Activated CD8-positive, alpha-beta memory T cell treated with anti-CD3 and anti-CD28 coated beads for 1 hour (primary cell): ENCODE measurements around the gene BCAT1.

ENCODE experiments used
- DNase-seq, 2 donors: peaks; one replicate each; pipeline ENCODE4 v3.0.0-alpha.2; 2020; ENCODE audit warnings: low read depth in 1 of 2; ENCODE audit errors: extremely low read depth in 1 of 2

The BCAT1 gene

DNA sequence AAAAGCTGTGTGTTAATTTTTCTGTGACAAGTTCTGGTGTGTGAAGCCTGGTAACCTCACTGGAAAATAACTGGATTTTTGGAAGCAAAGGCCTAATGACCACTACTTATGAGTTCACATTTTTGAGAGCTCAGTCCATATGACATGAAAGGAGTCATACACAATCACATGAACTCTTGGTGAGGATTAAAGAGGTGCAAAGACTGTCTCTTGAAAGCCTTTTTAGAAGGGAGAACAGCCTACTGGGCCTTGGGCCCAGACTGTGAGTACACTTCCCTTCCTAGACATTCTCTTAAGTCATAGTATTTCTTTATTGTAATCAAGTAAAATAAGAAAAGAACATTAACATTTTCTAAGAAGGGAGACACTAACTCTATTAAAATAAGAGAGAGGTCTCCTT, 176.1 kb downstream of the BCAT1 start:
- no peak for DNase-seq

DNA sequence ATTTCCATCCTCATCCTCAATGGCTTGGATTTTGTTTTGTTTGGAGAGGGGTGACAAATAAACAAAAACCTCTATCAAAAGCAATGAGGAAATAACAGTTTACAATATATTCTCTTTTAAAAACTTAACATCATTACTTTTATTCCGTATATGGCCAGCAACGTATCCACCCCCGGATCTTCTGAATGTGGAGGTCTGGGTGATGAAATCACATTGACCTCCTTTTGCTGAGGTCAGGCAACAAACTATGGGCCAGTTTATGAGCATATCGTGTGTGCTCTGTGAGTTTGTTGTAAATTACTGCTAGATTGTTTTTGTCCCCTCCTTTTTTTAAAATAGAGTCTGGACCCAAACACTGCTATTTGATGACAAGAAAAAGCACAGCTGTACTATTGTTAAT, 178.1 kb downstream of the BCAT1 start:
- DNase-seq: no peak

DNA sequence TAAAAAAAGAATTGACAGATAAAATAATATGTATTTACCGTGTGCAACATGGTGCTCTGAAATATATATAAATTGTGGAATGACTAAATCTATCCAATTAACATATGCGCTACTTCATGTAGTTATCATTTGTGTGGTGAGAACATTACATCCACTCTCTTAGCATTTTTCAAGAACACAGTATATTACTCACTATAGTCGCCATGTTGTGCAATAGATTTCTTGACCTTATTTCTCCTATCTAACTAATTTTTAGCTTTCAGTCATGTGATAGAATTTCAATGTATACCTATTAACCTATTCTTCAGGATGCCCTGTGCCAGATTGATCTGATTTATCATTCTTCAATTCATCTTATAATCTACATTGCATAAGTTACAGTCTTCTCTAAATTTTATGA, 178.6 kb downstream of the BCAT1 start:
- DNase-seq: no peak

DNA sequence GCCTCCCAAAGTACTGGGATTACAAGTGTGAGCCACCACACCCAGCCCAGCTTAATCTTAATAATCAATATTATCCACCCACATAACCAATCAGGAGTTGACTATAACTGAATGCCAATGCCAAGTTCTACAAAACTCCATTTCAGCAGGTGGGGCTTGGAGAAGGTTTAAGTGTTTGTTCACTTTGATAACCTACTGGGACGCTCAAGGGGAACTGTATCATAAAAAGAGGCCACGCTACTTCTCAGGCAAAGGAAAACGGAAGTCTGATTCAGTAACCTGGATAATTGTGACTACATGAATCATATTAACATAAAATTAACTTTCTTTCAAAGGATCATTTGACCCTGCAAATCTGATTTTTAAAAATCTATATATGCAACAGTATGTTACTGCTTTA, 179.2 kb downstream of the BCAT1 start:
- DNase-seq: no peak

DNA sequence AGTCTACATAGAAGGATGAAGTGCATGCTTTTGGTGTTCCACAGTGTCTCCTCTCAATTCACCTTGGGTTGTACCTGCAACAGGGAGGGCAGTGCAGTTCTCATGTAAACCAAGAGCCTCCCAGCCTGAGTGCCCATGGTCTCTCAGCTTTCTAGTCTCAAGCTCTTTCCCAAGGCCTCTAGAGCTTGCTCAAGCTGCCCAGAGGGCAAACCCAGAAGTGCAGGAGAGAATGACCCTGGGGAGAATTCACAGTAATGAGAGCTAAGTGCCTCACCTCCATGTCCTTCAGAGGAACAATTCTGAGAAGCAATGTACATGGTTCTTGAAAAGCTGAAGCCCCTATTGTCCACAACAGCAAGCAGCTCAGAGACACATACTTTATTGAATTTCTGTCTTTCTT, 180.5 kb downstream of the BCAT1 start:
- DNase-seq: no peak

DNA sequence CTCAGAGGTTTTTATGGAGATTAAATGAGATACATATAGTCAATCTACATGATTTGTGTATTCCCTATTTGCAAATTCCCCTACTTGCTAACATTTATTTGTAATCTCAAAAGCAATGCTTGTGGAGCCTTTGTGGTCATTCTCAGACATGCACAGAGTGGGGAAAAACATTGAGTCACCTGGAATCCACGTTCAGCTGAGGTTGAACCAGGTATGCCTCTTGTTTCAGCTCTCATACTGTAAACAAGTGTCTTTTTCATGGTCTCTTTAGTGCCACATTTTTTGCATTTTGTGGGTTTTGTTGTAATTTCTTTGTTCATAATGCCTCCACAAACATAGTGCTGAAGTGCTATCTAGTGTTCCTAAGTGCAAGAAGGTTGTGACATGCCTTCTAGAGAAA, 181.9 kb downstream of the BCAT1 start:
- DNase-seq: no peak

DNA sequence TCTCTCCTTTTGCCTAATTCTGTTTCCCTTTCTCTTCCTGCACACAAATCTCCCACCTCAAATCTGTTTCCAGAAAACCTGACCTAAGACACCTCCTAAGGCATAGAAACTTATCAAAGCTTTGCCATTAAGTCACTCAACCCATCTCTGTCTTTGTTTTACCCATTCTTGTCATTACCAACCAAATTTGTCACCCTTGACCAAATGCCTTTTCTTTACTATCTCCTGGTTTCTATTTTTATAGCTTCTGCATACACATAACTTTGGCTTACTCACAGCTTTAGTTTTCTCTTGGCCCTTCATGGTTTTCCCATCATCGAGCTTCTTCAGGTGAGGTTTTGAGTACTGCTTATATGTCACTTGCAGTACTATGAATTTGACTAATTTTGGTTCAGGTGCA, 184.2 kb downstream of the BCAT1 start:
- no peak for DNase-seq

DNA sequence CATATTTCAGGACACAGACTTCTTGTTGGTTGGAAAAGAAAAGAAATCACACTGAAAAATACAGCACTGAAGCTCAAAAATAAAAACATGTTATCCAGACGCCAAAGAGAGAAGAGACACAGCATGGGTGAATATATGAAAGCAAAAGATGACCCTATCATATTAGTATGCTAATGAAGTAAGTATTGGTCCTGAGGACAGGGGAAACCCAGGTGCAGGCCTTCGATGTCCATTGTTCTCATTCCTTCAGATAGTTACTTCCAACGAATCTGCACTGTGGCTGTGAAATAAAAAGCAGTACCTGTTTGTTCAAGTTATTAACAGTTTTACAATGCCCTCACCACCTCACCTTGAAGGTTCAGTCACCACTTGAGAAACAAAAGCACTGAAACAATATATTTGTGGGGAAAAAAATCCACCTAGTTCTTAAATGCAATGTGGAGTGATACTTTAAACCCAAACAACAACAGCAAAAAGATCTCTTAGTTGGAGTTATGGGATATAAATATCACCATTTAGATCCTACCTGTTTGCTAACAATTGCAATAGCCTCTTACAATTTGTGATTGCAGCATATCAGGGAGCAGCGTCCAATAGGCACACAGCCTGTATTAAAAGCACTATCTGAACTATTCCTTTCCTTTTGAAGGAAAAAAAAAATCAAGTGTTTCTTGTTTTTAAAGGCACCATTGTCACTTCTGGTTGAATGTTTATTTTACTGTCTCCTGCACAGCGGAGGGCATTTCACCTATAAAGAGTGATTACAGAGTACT, 188.1 kb downstream of the BCAT1 start:
- no peak for DNase-seq

DNA sequence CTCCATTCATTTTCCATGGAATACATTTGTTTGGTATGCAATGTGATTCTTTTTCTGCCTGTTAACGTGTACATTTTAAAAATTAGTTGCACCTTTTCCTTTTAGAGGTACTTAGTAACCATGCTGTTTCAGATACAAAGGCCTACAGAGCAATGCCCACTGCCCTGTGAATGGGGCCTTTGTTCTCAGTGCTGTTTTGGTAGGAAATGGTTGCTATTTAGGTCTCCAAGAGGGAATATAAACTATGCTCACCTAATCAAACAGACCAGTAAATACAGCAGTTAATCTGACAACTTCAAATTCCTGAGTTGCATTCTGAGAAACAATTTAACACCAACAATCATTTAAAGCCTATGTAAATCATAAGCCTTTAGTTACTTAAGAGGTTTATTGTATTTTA, 188.7 kb downstream of the BCAT1 start:
- DNase-seq: no peak
